Measurements from ENCODE around the gene SOCS4. TPM values are rescaled to one million over a fixed set of nuclear protein-coding genes. Genes with fewer than 3 reads are reported as not detected.

Gene SOCS4
- total and polyA plus RNA-seq, 2 experiments from 2014 or later, result 17.7 to 24.9 TPM

DNA sequence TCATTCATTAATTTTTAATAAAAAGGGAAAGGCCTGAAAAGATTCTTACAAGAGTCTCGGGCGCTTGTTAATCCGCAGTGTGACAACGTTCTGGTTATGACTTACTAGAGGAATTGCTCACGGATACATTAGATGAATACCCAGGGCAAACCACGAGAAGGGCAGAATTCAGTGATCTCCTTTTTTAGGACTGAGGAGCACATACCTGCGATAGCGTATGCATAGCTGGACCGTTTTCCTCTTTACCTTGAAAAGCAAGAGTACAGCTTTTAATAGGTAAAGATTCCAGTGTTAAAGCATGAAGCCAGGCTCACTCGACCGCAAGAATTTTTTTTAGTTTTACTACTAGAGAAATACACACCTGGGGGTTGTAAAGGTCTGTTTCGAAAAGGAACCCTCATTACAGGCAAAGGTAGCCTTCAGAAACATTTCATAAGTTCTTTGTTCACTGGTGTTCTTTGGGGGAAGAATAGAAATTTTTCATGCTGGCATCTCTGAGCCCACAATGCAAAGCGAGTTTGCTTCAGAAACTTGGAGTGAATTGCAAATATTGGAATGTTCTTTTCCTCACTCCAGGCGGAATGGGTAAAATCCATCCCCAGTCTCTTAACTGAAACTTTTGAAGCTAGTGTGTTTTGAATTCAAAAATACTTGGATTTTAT, 25.4 kb downstream of the SOCS4 start (continued):
- TF ChIP-seq, protein P1, sequence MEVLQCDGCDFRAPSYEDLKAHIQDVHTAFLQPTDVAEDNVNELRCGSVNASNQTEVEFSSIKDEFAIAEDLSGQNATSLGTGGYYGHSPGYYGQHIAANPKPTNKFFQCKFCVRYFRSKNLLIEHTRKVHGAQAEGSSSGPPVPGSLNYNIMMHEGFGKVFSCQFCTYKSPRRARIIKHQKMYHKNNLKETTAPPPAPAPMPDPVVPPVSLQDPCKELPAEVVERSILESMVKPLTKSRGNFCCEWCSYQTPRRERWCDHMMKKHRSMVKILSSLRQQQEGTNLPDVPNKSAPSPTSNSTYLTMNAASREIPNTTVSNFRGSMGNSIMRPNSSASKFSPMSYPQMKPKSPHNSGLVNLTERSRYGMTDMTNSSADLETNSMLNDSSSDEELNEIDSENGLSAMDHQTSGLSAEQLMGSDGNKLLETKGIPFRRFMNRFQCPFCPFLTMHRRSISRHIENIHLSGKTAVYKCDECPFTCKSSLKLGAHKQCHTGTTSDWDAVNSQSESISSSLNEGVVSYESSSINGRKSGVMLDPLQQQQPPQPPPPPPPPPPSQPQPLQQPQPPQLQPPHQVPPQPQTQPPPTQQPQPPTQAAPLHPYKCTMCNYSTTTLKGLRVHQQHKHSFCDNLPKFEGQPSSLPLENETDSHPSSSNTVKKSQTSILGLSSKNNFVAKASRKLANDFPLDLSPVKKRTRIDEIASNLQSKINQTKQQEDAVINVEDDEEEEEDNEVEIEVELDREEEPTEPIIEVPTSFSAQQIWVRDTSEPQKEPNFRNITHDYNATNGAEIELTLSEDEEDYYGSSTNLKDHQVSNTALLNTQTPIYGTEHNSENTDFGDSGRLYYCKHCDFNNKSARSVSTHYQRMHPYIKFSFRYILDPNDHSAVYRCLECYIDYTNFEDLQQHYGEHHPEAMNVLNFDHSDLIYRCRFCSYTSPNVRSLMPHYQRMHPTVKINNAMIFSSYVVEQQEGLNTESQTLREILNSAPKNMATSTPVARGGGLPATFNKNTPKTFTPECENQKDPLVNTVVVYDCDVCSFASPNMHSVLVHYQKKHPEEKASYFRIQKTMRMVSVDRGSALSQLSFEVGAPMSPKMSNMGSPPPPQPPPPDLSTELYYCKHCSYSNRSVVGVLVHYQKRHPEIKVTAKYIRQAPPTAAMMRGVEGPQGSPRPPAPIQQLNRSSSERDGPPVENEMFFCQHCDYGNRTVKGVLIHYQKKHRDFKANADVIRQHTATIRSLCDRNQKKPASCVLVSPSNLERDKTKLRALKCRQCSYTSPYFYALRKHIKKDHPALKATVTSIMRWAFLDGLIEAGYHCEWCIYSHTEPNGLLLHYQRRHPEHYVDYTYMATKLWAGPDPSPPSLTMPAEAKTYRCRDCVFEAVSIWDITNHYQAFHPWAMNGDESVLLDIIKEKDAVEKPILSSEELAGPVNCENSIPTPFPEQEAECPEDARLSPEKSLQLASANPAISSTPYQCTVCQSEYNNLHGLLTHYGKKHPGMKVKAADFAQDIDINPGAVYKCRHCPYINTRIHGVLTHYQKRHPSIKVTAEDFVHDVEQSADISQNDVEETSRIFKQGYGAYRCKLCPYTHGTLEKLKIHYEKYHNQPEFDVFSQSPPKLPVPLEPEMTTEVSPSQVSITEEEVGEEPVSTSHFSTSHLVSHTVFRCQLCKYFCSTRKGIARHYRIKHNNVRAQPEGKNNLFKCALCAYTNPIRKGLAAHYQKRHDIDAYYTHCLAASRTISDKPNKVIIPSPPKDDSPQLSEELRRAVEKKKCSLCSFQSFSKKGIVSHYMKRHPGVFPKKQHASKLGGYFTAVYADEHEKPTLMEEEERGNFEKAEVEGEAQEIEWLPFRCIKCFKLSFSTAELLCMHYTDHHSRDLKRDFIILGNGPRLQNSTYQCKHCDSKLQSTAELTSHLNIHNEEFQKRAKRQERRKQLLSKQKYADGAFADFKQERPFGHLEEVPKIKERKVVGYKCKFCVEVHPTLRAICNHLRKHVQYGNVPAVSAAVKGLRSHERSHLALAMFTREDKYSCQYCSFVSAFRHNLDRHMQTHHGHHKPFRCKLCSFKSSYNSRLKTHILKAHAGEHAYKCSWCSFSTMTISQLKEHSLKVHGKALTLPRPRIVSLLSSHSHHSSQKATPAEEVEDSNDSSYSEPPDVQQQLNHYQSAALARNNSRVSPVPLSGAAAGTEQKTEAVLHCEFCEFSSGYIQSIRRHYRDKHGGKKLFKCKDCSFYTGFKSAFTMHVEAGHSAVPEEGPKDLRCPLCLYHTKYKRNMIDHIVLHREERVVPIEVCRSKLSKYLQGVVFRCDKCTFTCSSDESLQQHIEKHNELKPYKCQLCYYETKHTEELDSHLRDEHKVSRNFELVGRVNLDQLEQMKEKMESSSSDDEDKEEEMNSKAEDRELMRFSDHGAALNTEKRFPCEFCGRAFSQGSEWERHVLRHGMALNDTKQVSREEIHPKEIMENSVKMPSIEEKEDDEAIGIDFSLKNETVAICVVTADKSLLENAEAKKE (CRISPR knock-in tag; IDR thresholded peaks at IDR 0.05), result no peak
- TF ChIP-seq ZNF331 (CRISPR knock-in tag; IDR thresholded peaks at IDR 0.05; ENCODE audit: low read depth) (no peak), STAT1 (IDR thresholded peaks at IDR 0.05; ENCODE audit: unreplicated experiment) (no peak), EZH2 (IDR thresholded peaks at IDR 0.05; ENCODE audit: low read depth, unreplicated experiment) (no peak)
- TF ChIP-seq, protein P2, sequence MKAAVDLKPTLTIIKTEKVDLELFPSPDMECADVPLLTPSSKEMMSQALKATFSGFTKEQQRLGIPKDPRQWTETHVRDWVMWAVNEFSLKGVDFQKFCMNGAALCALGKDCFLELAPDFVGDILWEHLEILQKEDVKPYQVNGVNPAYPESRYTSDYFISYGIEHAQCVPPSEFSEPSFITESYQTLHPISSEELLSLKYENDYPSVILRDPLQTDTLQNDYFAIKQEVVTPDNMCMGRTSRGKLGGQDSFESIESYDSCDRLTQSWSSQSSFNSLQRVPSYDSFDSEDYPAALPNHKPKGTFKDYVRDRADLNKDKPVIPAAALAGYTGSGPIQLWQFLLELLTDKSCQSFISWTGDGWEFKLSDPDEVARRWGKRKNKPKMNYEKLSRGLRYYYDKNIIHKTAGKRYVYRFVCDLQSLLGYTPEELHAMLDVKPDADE (IDR thresholded peaks at IDR 0.05), result no peak

DNA sequence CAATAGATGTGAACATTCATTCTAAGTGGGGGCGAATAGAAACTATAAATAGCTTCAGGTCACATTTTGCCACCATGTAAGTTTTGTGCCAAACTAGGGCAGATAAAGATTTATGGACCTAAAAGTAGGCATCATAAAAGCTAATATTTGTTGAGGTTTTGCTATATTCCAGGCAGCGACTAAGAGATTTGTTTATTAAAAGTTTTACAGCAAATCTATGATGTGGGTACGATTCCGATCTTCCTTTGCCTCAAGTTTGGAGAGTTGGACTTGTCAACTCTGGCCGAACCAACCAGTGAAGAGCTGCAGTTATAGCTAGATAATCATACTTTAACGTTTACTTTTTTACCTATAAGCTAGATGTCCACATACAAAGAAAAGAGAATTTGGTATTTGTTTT, 26.0 kb downstream of the SOCS4 start:
- DNase-seq (ENCODE audit: low spot score) (no peak), ATAC-seq (no peak)
- peak overlapping the region; percentile 95; the same call in 1 of the 2 replicates for H3K27ac ChIP-seq (ENCODE audit: low read depth)
- peaks cover 4% of the 10 kb centered on the region; the same call in 1 of the 2 replicates for H3F3A ChIP-seq (replicated peaks; ENCODE audit: low read depth)
- peaks cover 17% of the 10 kb centered on the region for H3K4me1 ChIP-seq (ENCODE audit: insufficient read depth)
- no peaks in the 10 kb centered on the region for H3K9me2 ChIP-seq (ENCODE audit: insufficient read depth)
- peak overlapping the region; percentile 86 for H3K4me3 ChIP-seq
- peak overlapping the region; percentile 83 for H3K4me2 ChIP-seq
- H3K36me3 Mint-ChIP-seq (ENCODE audit: low read depth), result peaks cover 40% of the 10 kb centered on the region; the same call in 2 of the 3 replicates
- H4K20me1 ChIP-seq (replicated peaks; ENCODE audit: insufficient read depth), result peaks cover 25% of the 10 kb centered on the region
- no peak overlapping the region for H2AFZ ChIP-seq
- no peaks in the 10 kb centered on the region for H3K27me3 Mint-ChIP-seq (ENCODE audit: insufficient read depth, low read depth, poor library complexity)
- no peaks in the 10 kb centered on the region for H3K9me3 Mint-ChIP-seq
- no peaks in the 10 kb centered on the region for H3K36me3 ChIP-seq (ENCODE audit: insufficient read depth)
- H3K79me2 ChIP-seq (replicated peaks; ENCODE audit: insufficient read depth), result peaks cover 60% of the 10 kb centered on the region
- peak overlapping the region; percentile 88 for H3K4me3 Mint-ChIP-seq
- peak overlapping the region; percentile 100 for H3K27ac Mint-ChIP-seq
- H3K27me3 ChIP-seq (ENCODE audit: insufficient read depth), result no peaks in the 10 kb centered on the region
- H3K4me1 Mint-ChIP-seq, result peaks cover 26% of the 10 kb centered on the region
- TF ChIP-seq, protein P2 (IDR thresholded peaks at IDR 0.05), result no peak
- TF ChIP-seq ZNF331 (CRISPR knock-in tag; IDR thresholded peaks at IDR 0.05; ENCODE audit: low read depth), result no peak
- TF ChIP-seq ZNF114 (CRISPR knock-in tag; IDR thresholded peaks at IDR 0.05), result no peak

Measured in GM23338 (cell line).